Vagina (tissue), 2 donors: Measurements from ENCODE around the gene SUPT3H. TPM values are rescaled to one million over a fixed set of nuclear protein-coding genes. Genes with fewer than 3 reads are reported as not detected.

Experiments used
- DNase-seq, 2 donors: peaks; one replicate each; pipeline ENCODE4 v3.0.0-alpha.2; 2017; ENCODE audit errors: extremely low spot score in 2 of 2
- H3K27ac ChIP-seq: fragments of 200-600 bp; sonication (generic); one replicate; pipeline ENCODE4 v1.5.1; 2019
- H3K27me3 ChIP-seq: fragments of 200-600 bp; sonication (generic); one replicate; pipeline ENCODE4 v1.5.1; 2019
- H3K36me3 ChIP-seq, 2 donors: fragments of 200-600 bp; sonication (generic); one replicate each; pipeline ENCODE4 v1.5.1; 2017 to 2019
- H3K4me1 ChIP-seq: fragments of 200-600 bp; sonication (generic); one replicate; pipeline ENCODE4 v1.5.1; 2019
- H3K4me3 ChIP-seq, 2 donors: fragments of 200-600 bp; sonication (generic); 1 replicate in 1 of 2; 2 replicates in 1 of 2; pipeline ENCODE4 v1.5.1; 2016 to 2019
- H3K9me3 ChIP-seq: fragments of 200-600 bp; sonication (generic); one replicate; pipeline ENCODE4 v1.5.1; 2019
- POLR2A ChIP-seq, 2 donors: fragments of 450-650 bp; IDR thresholded peaks; one replicate each; pipeline ENCODE4 v1.6.1; 2017; ENCODE audit warnings: antibody characterized with exemption in 2 of 2, mild to moderate bottlenecking in 2 of 2, moderate library complexity in 2 of 2
- POLR2AphosphoS5 ChIP-seq, 2 donors: sonication (generic); formaldehyde crosslinking; IDR thresholded peaks; one replicate each; pipeline ENCODE4 v1.9.0; 2017; ENCODE audit warnings: antibody characterized with exemption in 2 of 2, mild to moderate bottlenecking in 2 of 2, low read depth in 1 of 2; ENCODE audit not compliant: insufficient read depth in 1 of 2
- intact Hi-C: fragments of 100-400 bp; cut with DNase I; formaldehyde crosslinking; loops from one replicate; pipeline ENCODE4 v1.15.1; 2023
- total RNA-seq: library from RNA; depleted of rRNA; stranded (reverse); fragments of >200 nt; gene quantifications from one replicate; pipeline ENCODE4 v1.2.3, GENCODE V29; 2016
- TF ChIP-seq, protein P1 (sequence below), 3 experiments: fragments of 450-650 bp in 2 of 3; fragments of 200-600 bp in 1 of 3; sonication (generic) in 1 of 3; IDR thresholded peaks; one replicate each; pipeline ENCODE4 v1.5.1; 2017 to 2019; ENCODE audit warnings: antibody characterized with exemption in 3 of 3, mild to moderate bottlenecking in 2 of 3, moderate library complexity in 2 of 3

SUPT3H gene
- total RNA-seq, 1 donor from 2014 or later: 4.2 TPM

- TF ChIP-seq, protein P1, sequence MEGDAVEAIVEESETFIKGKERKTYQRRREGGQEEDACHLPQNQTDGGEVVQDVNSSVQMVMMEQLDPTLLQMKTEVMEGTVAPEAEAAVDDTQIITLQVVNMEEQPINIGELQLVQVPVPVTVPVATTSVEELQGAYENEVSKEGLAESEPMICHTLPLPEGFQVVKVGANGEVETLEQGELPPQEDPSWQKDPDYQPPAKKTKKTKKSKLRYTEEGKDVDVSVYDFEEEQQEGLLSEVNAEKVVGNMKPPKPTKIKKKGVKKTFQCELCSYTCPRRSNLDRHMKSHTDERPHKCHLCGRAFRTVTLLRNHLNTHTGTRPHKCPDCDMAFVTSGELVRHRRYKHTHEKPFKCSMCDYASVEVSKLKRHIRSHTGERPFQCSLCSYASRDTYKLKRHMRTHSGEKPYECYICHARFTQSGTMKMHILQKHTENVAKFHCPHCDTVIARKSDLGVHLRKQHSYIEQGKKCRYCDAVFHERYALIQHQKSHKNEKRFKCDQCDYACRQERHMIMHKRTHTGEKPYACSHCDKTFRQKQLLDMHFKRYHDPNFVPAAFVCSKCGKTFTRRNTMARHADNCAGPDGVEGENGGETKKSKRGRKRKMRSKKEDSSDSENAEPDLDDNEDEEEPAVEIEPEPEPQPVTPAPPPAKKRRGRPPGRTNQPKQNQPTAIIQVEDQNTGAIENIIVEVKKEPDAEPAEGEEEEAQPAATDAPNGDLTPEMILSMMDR (IDR thresholded peaks at IDR 0.05): no peak
- no peak for TF ChIP-seq POLR2AphosphoS5 (IDR thresholded peaks at IDR 0.05; ENCODE audit: insufficient read depth in 1 of 2, low read depth in 1 of 2)
- TF ChIP-seq POLR2A (IDR thresholded peaks at IDR 0.05): no peak
- Histone ChIP-seq H3K27me3 (no peaks in the 10 kb centered on the region), H3K36me3 (no peaks in the 10 kb centered on the region), H3K4me3 (no peak overlapping the region), H3K27ac (no peak overlapping the region), H3K4me1 (no peaks in the 10 kb centered on the region), H3K9me3 (no peaks in the 10 kb centered on the region)
- DNase-seq: no peak
- intact Hi-C loops: no loop called here
Measured at GRCh38 chr6:45394586-45395095, 16.9 kb upstream of the SUPT3H start.

GRCh38 chr6:45388328-45388727, 10.6 kb upstream of the SUPT3H start:
- no peak for DNase-seq
- Histone ChIP-seq H3K27me3 (no peaks in the 10 kb centered on the region), H3K9me3 (no peaks in the 10 kb centered on the region), H3K4me1 (no peaks in the 10 kb centered on the region), H3K4me3 (no peak overlapping the region), H3K36me3 (no peaks in the 10 kb centered on the region), H3K27ac (no peak overlapping the region)
- intact Hi-C loops: no loop called here
- TF ChIP-seq POLR2A (IDR thresholded peaks at IDR 0.05) (no peak), POLR2AphosphoS5 (IDR thresholded peaks at IDR 0.05; ENCODE audit: insufficient read depth in 1 of 2, low read depth in 1 of 2) (no peak)
- TF ChIP-seq, protein P1 (IDR thresholded peaks at IDR 0.05): no peak

- H3K36me3 ChIP-seq: no peaks in the 10 kb centered on the region
- H3K9me3 ChIP-seq: no peaks in the 10 kb centered on the region
- H3K27ac ChIP-seq: no peak overlapping the region
- no peaks in the 10 kb centered on the region for H3K27me3 ChIP-seq
- no peak overlapping the region for H3K4me3 ChIP-seq
- TF ChIP-seq, protein P1 (IDR thresholded peaks at IDR 0.05): no peak
- TF ChIP-seq POLR2A (IDR thresholded peaks at IDR 0.05) (no peak), POLR2AphosphoS5 (IDR thresholded peaks at IDR 0.05; ENCODE audit: insufficient read depth in 1 of 2, low read depth in 1 of 2) (no peak)
- intact Hi-C loops: no loop called here
- no peak for DNase-seq
- no peaks in the 10 kb centered on the region for H3K4me1 ChIP-seq
Measured at GRCh38 chr6:45387236-45387635, 9.5 kb upstream of the SUPT3H start.

DNA sequence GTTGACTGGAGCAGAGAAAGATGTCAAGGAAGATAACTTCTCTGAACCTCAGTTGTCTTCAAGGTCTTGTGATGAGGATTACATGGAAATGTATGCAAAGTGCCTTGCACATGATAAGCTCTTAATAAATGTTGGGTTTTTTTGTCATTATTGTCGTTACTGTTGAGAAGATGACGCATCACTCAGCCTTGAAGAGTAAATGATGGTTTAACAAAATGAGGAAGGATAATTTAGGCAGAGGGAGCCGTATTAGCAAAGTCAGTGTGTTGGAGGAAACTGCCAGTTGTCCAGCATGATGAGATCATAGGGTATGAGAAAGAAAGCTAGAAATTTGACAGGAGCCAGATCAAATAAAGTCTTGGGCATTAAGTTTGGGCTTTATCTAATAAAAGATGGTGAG, 8.8 kb upstream of the SUPT3H start:
- intact Hi-C loops: no loop called here
- DNase-seq: no peak
- Histone ChIP-seq H3K4me3 (no peak overlapping the region), H3K27ac (no peak overlapping the region), H3K4me1 (no peaks in the 10 kb centered on the region), H3K9me3 (no peaks in the 10 kb centered on the region), H3K36me3 (no peaks in the 10 kb centered on the region), H3K27me3 (no peaks in the 10 kb centered on the region)
- TF ChIP-seq POLR2A (IDR thresholded peaks at IDR 0.05) (no peak), POLR2AphosphoS5 (IDR thresholded peaks at IDR 0.05; ENCODE audit: insufficient read depth in 1 of 2, low read depth in 1 of 2) (no peak)
- TF ChIP-seq, protein P1 (IDR thresholded peaks at IDR 0.05): no peak

DNA sequence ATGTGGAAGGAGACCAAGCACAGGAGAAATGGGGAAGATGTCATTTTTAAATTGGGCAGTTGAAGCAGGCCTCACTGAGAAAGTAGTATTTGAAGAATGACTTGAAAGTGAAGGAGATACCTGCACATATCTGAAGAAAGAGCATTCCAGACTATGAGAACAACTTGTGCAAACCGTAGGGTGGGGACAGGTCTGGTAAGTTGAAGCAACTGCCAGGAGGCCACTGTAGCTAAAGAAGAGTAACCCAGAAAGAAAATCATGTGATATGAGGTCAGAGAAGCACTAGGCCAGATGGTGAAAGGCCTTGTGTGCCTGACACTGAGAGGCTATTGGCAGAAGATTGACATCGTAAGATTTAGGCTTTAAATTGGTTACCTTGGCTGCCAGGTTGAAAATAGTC, 4.7 kb upstream of the SUPT3H start:
- intact Hi-C loops: no loop called here
- no peak overlapping the region for H3K4me3 ChIP-seq

More for the DNA sequence above, 4.7 kb upstream of the SUPT3H start:
- Histone ChIP-seq H3K36me3 (no peaks in the 10 kb centered on the region), H3K4me1 (peaks cover 8% of the 10 kb centered on the region), H3K27me3 (no peaks in the 10 kb centered on the region), H3K9me3 (no peaks in the 10 kb centered on the region), H3K27ac (no peak overlapping the region)
- TF ChIP-seq POLR2AphosphoS5 (IDR thresholded peaks at IDR 0.05; ENCODE audit: insufficient read depth in 1 of 2, low read depth in 1 of 2) (no peak), POLR2A (IDR thresholded peaks at IDR 0.05) (no peak)
- TF ChIP-seq, protein P1 (IDR thresholded peaks at IDR 0.05): no peak
- no peak for DNase-seq
